Fibroblast of lung (primary cell): ENCODE results near the gene MAP6.

Experiments used
- EZH2 ChIP-seq: IDR thresholded peaks from 2 replicates; pipeline ENCODE4 v1.5.1; 2012; ENCODE audit warnings: low read length, control low read depth, mild to moderate bottlenecking; ENCODE audit errors: missing control alignments
- TF ChIP-seq, protein P1 (sequence below), 2 donors: IDR thresholded peaks in 1 of 2; conservative IDR thresholded peaks in 1 of 2; 1 replicate in 1 of 2; 2 replicates in 1 of 2; pipeline ENCODE4 v1.5.1; 2011 to 2012; ENCODE audit warnings: low read length in 2 of 2, control low read depth in 1 of 2, inconsistent platforms in 1 of 2, low read depth in 1 of 2, mild to moderate bottlenecking in 1 of 2

- TF ChIP-seq, protein P1, sequence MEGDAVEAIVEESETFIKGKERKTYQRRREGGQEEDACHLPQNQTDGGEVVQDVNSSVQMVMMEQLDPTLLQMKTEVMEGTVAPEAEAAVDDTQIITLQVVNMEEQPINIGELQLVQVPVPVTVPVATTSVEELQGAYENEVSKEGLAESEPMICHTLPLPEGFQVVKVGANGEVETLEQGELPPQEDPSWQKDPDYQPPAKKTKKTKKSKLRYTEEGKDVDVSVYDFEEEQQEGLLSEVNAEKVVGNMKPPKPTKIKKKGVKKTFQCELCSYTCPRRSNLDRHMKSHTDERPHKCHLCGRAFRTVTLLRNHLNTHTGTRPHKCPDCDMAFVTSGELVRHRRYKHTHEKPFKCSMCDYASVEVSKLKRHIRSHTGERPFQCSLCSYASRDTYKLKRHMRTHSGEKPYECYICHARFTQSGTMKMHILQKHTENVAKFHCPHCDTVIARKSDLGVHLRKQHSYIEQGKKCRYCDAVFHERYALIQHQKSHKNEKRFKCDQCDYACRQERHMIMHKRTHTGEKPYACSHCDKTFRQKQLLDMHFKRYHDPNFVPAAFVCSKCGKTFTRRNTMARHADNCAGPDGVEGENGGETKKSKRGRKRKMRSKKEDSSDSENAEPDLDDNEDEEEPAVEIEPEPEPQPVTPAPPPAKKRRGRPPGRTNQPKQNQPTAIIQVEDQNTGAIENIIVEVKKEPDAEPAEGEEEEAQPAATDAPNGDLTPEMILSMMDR (conservative IDR thresholded peaks at IDR 0.05 in 1 of 2, IDR thresholded peaks at IDR 0.05 in 1 of 2; ENCODE audit: low read depth in 1 of 2, low read length in 2 of 2) = no peak
- TF ChIP-seq EZH2 = no peak
These were observed 79.8 kb downstream of the MAP6 start for GRCh38 chr11:75589051-75589450.
